Measurements from ENCODE around the gene TXNRD1.
"Not testable (repeated sequence)": the region's sequence is repeated elsewhere in the genome, so short reads cannot be mapped to it uniquely, and the experiment has no call there.

TXNRD1 gene

GRCh38 chr12:104306376-104306775, 90.8 kb downstream of the TXNRD1 start:
- DNase-seq: no peak

GRCh38 chr12:104306943-104307654, 91.5 kb downstream of the TXNRD1 start:
- DNase-seq: no peak

- no peak for DNase-seq
Observed at GRCh38 chr12:104307655-104308000, 92.0 kb downstream of the TXNRD1 start.

DNA sequence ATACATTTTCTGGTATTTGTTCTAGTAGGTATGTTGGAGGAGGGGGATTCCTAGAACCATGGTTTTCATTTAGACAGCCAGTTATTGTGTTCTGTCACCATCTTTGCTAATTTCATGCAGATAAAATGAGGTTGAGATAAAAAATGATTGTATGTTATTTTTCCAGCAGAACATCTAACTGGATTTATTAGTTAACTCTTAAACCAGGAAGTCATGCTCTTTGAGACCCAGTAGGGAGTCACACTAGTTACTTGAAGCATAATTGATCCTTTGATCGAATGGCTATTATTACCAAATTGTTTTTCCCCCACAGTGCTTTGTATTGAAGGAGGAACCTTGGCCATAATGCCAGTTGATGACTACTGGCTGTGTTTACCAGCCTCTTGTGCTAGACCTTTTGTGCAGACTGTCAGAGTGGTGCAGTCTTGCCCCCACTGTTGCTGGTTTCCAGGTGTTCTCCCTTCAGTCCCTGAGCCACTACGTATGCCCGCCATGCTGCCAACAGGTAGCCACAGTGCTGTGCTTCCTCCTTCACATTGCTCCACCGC, 93.9 kb downstream of the TXNRD1 start:
- DNase-seq: no peak

- no peak for DNase-seq
Observed at GRCh38 chr12:104310751-104311633, 95.4 kb downstream of the TXNRD1 start.

GRCh38 chr12:104312202-104312601, 96.6 kb downstream of the TXNRD1 start:
- no peak for DNase-seq

- no peak for DNase-seq
Observed at GRCh38 chr12:104312654-104313053, 97.1 kb downstream of the TXNRD1 start.

GRCh38 chr12:104313568-104314241, 98.1 kb downstream of the TXNRD1 start:
- DNase-seq: no peak

DNA sequence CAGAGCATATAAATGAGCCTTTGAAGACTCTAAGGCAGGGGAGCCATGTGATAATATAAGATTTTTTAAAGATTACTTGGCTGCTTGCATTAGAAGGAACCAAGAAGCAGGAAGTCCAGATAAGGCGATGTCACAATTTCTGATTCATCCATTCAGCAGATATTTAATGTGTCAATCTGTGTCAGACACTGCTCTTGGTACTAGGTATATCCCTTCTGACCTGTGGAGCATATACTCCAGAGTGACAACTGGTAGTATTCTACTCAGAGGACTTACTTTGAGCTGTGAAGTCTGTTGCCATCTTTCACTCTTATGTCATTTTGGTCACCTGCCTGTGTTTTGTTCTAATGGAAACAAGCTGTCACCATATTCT, 98.6 kb downstream of the TXNRD1 start:
- no peak for DNase-seq

- DNase-seq: no peak
Observed at GRCh38 chr12:104315326-104316224, 100.0 kb downstream of the TXNRD1 start.

- DNase-seq: no peak
Observed at GRCh38 chr12:104316936-104317335, 101.4 kb downstream of the TXNRD1 start.

- DNase-seq: no peak
Observed at GRCh38 chr12:104317538-104318210, 102.1 kb downstream of the TXNRD1 start.

GRCh38 chr12:104319028-104319427, 103.4 kb downstream of the TXNRD1 start:
- no peak for DNase-seq

DNA sequence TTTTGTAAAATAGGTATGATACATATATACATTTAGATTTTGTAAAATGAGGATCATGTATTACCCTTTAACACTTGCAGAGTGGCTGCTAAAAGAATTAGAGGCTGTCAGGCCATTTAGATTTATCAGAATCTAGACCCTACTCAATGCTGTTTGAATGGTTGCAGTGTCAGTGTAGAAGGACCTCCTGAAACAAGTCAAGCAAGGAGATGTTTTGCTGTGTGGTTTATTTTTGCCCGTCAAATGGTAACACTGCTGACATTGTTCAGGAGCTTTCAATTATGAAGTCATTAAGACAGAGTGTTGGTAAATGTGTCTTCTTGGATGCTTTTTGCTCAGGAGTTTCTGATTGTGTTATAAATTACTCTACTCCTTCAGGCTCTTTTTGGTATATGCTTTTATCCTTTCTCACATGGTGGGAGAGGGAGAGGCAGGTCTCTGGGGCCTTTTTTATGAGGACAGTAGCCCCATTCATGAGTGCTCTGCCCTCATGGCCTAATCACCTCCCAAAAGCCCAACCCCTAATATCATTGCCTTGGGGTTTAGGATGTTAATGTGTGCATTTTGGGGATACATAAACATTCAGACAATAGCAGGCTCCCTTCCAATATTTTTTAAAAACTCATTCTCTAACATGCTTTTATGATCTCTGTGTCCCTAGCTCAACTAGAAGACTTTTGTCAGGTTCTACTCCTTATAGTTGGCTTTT, 104.5 kb downstream of the TXNRD1 start:
- no peak for DNase-seq

GRCh38 chr12:104320627-104321024, 105.0 kb downstream of the TXNRD1 start:
- no peak for DNase-seq

GRCh38 chr12:104321949-104322348, 106.4 kb downstream of the TXNRD1 start:
- no peak for DNase-seq

DNA sequence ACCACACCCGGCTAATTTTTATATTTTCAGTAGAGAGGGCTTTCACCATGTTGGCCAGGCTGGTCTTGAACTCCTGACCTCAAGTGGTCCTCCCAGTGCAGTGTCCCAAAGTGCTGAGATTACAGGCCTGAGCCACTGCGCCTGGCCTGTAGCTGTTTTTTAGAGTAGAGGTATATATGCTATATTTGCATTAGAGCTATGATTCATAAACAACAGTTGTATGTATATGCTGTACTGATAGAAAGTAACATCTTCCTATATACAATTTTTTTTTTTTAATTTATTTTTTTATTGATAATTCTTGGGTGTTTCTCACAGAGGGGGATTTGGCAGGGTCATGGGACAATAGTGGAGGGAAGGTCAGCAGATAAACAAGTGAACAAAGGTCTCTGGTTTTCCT, 107.0 kb downstream of the TXNRD1 start:
- not testable (repeated sequence) for DNase-seq

- DNase-seq: no peak
Observed at GRCh38 chr12:104323899-104324298, 108.3 kb downstream of the TXNRD1 start.

DNA sequence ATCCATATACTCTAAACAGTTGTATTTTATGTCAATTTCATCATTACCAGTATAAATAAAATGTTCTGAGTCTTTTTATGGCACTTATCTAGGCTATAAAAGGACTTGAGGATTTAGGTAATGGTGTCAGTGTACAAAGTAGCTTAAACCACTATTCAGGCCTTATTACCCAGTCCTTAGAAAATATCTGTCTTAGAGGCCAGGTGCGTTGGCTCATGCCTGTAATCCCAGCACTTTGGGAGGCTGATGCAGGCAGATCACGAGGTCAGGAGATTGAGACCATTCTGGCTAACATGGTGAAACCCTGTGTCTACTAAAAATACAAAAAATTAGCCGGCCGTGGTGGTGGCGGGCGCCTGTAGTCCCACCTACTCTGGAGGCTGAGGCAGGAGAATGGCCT, 112.7 kb downstream of the TXNRD1 start:
- DNase-seq: not testable (repeated sequence)

- DNase-seq: no peak
Observed at GRCh38 chr12:104328790-104329189, 113.2 kb downstream of the TXNRD1 start.

Measured in CD4-positive, alpha-beta T cell treated with Interferon alpha-2 for 1 hour (primary cell).